Ascending aorta (tissue), 2 donors: Measurements from ENCODE around the gene OR52H1. TPM values are rescaled to one million over a fixed set of nuclear protein-coding genes. Genes with fewer than 3 reads are reported as not detected.

ENCODE experiments used
- DNase-seq, 2 donors: peaks; one replicate each; pipeline ENCODE4 v3.0.0-alpha.2; 2019; ENCODE audit warnings: low spot score in 2 of 2
- H3K27ac ChIP-seq, 2 donors: fragments of 200-600 bp; sonication (generic); one replicate each; pipeline ENCODE4 v1.5.1; 2016 to 2017; ENCODE audit warnings: mild to moderate bottlenecking in 1 of 2
- H3K27me3 ChIP-seq: fragments of 200-600 bp; sonication (generic); one replicate; pipeline ENCODE4 v1.5.1; 2017
- H3K36me3 ChIP-seq, 2 donors: fragments of 200-600 bp; sonication (generic); one replicate each; pipeline ENCODE4 v1.5.1; 2016
- H3K4me1 ChIP-seq, 2 donors: fragments of 200-600 bp; sonication (generic); one replicate each; pipeline ENCODE4 v1.5.1; 2016 to 2017; ENCODE audit warnings: mild to moderate bottlenecking in 1 of 2
- H3K4me3 ChIP-seq, 2 donors: fragments of 200-600 bp; sonication (generic); one replicate each; pipeline ENCODE4 v1.5.1; 2016 to 2017; ENCODE audit warnings: mild to moderate bottlenecking in 1 of 2
- H3K9me3 ChIP-seq, 2 donors: fragments of 200-600 bp; sonication (generic); one replicate each; pipeline ENCODE4 v1.5.1; 2016
- CTCF ChIP-seq, 3 experiments: fragments of 200-600 bp in 2 of 3; fragments of 450-650 bp in 1 of 3; sonication (generic) in 2 of 3; IDR thresholded peaks; one replicate each; pipeline ENCODE4 v1.5.1; 2016 to 2019; ENCODE audit warnings: antibody characterized with exemption in 3 of 3, mild to moderate bottlenecking in 1 of 3, moderate library complexity in 1 of 3
- intact Hi-C: fragments of 100-400 bp; cut with DNase I; formaldehyde crosslinking; loops from one replicate; pipeline ENCODE4 v1.15.1; 2023
- total RNA-seq: library from RNA; depleted of rRNA; stranded (reverse); fragments of >200 nt; gene quantifications from one replicate; pipeline ENCODE4 v1.1.0, GENCODE V29; 2016

The OR52H1 gene
- not detected for total RNA-seq

- intact Hi-C loops, result no loop called here
- Histone ChIP-seq H3K27me3 (no peaks in the 10 kb centered on the region), H3K9me3 (no peaks in the 10 kb centered on the region), H3K4me3 (no peak within 1 kb of the TSS), H3K4me1 (no peaks in the 10 kb centered on the region), H3K36me3 (no peaks in the 10 kb centered on the region), H3K27ac (no peak within 1 kb of the TSS)
- no peak for DNase-seq
- no peak for TF ChIP-seq CTCF (IDR thresholded peaks at IDR 0.05)
Measured at GRCh38 chr11:5548440-5548839, at the start of gene OR52H1. OR52H1 (minus strand) TSS chr11:5548540; CDS start chr11:5545505, 3,035 bp downstream.

GRCh38 chr11:5597953-5598352, 49.6 kb upstream of the OR52H1 start:
- TF ChIP-seq CTCF (IDR thresholded peaks at IDR 0.05), result no peak
- no peaks in the 10 kb centered on the region for H3K36me3 ChIP-seq
- H3K9me3 ChIP-seq, result no peaks in the 10 kb centered on the region
- intact Hi-C loops, result loop anchor here (2.0 to 10.0 kb wide), 2 partner anchors 87 to 993 kb away; partner anchors contain the start of genes TRIM5 and TRIM68
- H3K27me3 ChIP-seq, result no peaks in the 10 kb centered on the region
- DNase-seq, result no peak
- no peak overlapping the region for H3K27ac ChIP-seq
- H3K4me1 ChIP-seq, result peaks cover 5% of the 10 kb centered on the region in 2 donors
- no peak overlapping the region for H3K4me3 ChIP-seq

- DNase-seq, result peak in 1 of 2 donors; percentile 72
- intact Hi-C loops, result loop anchor here (2.0 to 10.0 kb wide), 2 partner anchors 88 to 992 kb away; partner anchors contain the start of genes TRIM5 and TRIM68
Measured at GRCh38 chr11:5596607-5597201, 48.4 kb upstream of the OR52H1 start, which contains the start of gene TRIM6. TRIM6 (plus strand) TSS chr11:5596637; CDS start chr11:5596898, 261 bp downstream.

GRCh38 chr11:5593146-5593545, 44.8 kb upstream of the OR52H1 start:
- intact Hi-C loops, result loop anchor here (10.0 kb wide), 1 partner anchor 988 kb away; the partner anchor contains the start of gene TRIM68
- Histone ChIP-seq H3K9me3 (no peaks in the 10 kb centered on the region), H3K4me3 (no peak overlapping the region), H3K27ac (no peak overlapping the region), H3K36me3 (no peaks in the 10 kb centered on the region), H3K4me1 (peaks cover 0 to 5% of the 10 kb centered on the region in 2 donors), H3K27me3 (no peaks in the 10 kb centered on the region)
- DNase-seq, result no peak
- no peak for TF ChIP-seq CTCF (IDR thresholded peaks at IDR 0.05)

More at GRCh38 chr11:5596607-5597201, 48.4 kb upstream of the OR52H1 start, which contains the start of gene TRIM6:
- no peak for TF ChIP-seq CTCF (IDR thresholded peaks at IDR 0.05)
- peak within 1 kb of the TSS; percentile 70 to 77 for H3K27ac ChIP-seq
- no peaks in the 10 kb centered on the region for H3K36me3 ChIP-seq
- no peaks in the 10 kb centered on the region for H3K9me3 ChIP-seq
- H3K4me3 ChIP-seq, result peak within 1 kb of the TSS; percentile 69 to 81
- H3K27me3 ChIP-seq, result no peaks in the 10 kb centered on the region
- H3K4me1 ChIP-seq, result peaks cover 5% of the 10 kb centered on the region in 2 donors

GRCh38 chr11:5592615-5593014, 44.3 kb upstream of the OR52H1 start:
- H3K9me3 ChIP-seq, result no peaks in the 10 kb centered on the region
- no peak overlapping the region for H3K27ac ChIP-seq
- intact Hi-C loops, result loop anchor here (10.0 kb wide), 1 partner anchor 988 kb away; the partner anchor contains the start of gene TRIM68
- no peaks in the 10 kb centered on the region for H3K36me3 ChIP-seq
- peaks cover 0 to 2% of the 10 kb centered on the region in 2 donors for H3K4me1 ChIP-seq
- no peak overlapping the region for H3K4me3 ChIP-seq
- TF ChIP-seq CTCF (IDR thresholded peaks at IDR 0.05), result no peak
- DNase-seq, result no peak
- no peaks in the 10 kb centered on the region for H3K27me3 ChIP-seq
